ENCODE data around the gene CALML5. TPM values are rescaled to one million over a fixed set of nuclear protein-coding genes. Genes with fewer than 3 reads are reported as not detected.

Gene CALML5
- total RNA-seq, 2 donors from 2014 or later, result 0.46 to 10.5 TPM

DNA sequence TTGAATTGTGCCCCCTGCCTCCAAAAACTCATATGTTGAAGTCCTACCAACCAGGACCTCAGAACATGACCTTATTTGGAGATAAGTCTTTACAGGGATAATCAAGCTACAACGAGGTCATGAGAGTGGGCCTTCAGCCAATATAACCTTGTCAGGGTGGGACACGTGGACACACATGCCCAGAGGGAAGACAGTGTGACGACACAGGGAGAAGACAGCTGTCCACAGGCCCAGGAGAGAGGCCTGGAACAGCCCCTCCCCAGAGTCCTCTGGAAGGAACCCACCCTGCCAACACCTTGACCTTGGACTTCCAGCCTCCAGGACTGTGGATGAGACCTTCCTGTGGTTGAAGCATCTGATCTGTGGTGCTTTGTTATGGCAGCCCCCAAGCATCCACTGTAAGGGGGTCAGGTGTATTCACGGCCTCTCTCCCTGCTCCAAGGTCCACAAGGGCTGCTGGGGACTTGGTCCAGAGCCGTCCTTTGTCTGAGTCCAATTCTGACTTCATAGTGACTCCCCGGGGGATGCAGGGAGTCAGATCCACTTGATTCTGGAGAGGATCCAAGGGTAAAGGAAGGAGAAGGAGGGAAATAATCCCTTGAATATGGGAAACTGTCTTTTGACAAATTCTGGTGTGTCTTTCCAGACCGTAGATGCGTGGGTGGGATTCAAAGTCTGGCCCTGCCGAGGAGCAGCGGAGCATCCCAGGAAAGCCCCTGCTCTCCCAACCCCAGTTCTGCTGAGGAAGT is 32.4 kb upstream of the CALML5 start:
- Histone ChIP-seq H3K4me3 (no peak overlapping the region), H3K9me3 (no peaks in the 10 kb centered on the region), H3K36me3 (no peaks in the 10 kb centered on the region), H3K4me1 (replicated peaks) (no peaks in the 10 kb centered on the region), H3K27ac (no peak overlapping the region), H3K27me3 (replicated peaks; ENCODE audit: insufficient read depth) (no peaks in the 10 kb centered on the region)
- no peak for DNase-seq (ENCODE audit: low spot score)
- WGBS, result 90% methylated on average over 10 of the region's 10 CpGs
- TF ChIP-seq, protein P1, sequence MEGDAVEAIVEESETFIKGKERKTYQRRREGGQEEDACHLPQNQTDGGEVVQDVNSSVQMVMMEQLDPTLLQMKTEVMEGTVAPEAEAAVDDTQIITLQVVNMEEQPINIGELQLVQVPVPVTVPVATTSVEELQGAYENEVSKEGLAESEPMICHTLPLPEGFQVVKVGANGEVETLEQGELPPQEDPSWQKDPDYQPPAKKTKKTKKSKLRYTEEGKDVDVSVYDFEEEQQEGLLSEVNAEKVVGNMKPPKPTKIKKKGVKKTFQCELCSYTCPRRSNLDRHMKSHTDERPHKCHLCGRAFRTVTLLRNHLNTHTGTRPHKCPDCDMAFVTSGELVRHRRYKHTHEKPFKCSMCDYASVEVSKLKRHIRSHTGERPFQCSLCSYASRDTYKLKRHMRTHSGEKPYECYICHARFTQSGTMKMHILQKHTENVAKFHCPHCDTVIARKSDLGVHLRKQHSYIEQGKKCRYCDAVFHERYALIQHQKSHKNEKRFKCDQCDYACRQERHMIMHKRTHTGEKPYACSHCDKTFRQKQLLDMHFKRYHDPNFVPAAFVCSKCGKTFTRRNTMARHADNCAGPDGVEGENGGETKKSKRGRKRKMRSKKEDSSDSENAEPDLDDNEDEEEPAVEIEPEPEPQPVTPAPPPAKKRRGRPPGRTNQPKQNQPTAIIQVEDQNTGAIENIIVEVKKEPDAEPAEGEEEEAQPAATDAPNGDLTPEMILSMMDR (IDR thresholded peaks at IDR 0.05), result no peak
- TF ChIP-seq POLR2A (IDR thresholded peaks at IDR 0.05) (no peak), POLR2AphosphoS5 (IDR thresholded peaks at IDR 0.05) (no peak)
- intact Hi-C loops (cut with DNase I), result loop anchor here (5.0 to 10.0 kb wide), 2 partner anchors 84 to 283 kb away; partner anchors contain the start of gene GDI2

DNA sequence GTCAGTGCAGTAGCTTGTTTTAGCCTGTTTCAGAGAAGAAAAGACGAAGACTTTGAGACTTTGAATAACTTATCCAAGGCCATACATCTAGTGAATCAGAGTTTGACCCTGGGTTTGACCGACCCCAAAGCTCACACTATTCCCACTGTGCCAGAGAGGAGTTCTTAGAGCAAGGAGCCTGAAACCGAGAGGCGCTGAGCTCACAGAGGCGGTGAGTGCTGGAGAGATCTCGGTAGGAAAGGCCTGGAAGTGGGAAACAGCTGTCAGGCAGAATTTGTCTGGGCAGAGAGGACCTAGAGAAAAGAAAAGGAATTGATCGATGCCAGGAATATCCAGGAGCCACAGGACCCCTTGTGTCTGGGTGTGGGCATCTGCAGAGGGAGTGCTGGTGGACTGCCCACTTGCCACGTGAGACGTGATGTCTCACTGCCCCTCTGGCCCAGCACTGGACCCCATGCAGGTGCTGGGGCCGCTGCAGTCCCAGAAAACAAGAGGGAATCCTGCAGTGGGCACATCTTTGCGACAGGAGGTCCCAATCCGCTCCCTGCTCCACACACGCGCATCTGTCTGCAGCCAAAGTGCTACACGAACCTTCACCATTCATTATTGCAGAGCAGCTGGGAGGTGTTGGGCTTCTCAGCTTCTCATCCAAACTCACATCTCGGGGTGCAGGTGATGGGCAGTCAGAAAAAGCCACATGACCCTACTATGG is 31.6 kb upstream of the CALML5 start:
- H3K27ac ChIP-seq, result no peak overlapping the region
- WGBS, result 91% methylated on average over 16 of the region's 16 CpGs
- intact Hi-C loops (cut with DNase I), result loop anchor here (5.0 to 10.0 kb wide), 2 partner anchors 84 to 284 kb away; partner anchors contain the start of gene GDI2

DNA sequence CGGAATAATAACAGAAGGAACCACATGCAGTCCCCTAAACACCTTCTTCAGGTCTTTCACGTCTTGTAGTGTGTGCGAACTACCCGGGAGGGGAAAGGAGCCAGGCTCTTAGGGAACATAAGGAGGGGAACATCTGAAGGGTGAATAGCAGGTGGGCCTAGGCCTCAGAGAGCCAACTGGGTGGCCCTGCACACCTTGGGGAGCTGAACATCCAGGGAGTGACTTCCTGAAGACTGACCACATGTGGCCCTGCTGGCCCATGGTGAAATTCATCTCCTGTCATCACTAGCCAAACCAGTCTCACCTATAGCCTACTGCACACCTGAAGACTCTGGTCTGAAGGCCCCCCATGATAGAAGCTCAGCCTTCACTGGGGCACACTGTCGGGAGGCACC is 31.0 kb upstream of the CALML5 start:
- no peak for DNase-seq (ENCODE audit: low spot score)
- H3K27me3 ChIP-seq (replicated peaks; ENCODE audit: insufficient read depth), result no peaks in the 10 kb centered on the region
- no peaks in the 10 kb centered on the region for H3K4me1 ChIP-seq (replicated peaks)
- TF ChIP-seq POLR2A (IDR thresholded peaks at IDR 0.05), result no peak
- no peak for TF ChIP-seq POLR2AphosphoS5 (IDR thresholded peaks at IDR 0.05)
- TF ChIP-seq, protein P1 (IDR thresholded peaks at IDR 0.05), result no peak
- 84% methylated on average over 5 of the region's 5 CpGs for WGBS
- intact Hi-C loops (cut with DNase I), result loop anchor here (5.0 to 10.0 kb wide), 2 partner anchors 83 to 284 kb away; partner anchors contain the start of gene GDI2
- no peak overlapping the region for H3K4me3 ChIP-seq
- no peaks in the 10 kb centered on the region for H3K9me3 ChIP-seq
- H3K36me3 ChIP-seq, result no peaks in the 10 kb centered on the region
- peak overlapping the region in 1 of 2 donors; percentile 26 for H3K27ac ChIP-seq

More for the DNA sequence above, 31.6 kb upstream of the CALML5 start:
- no peaks in the 10 kb centered on the region for H3K27me3 ChIP-seq (replicated peaks; ENCODE audit: insufficient read depth)
- no peaks in the 10 kb centered on the region for H3K9me3 ChIP-seq
- TF ChIP-seq POLR2AphosphoS5 (IDR thresholded peaks at IDR 0.05) (no peak), POLR2A (IDR thresholded peaks at IDR 0.05) (no peak)
- TF ChIP-seq, protein P1 (IDR thresholded peaks at IDR 0.05), result no peak
- no peaks in the 10 kb centered on the region for H3K36me3 ChIP-seq
- no peaks in the 10 kb centered on the region for H3K4me1 ChIP-seq (replicated peaks)
- no peak overlapping the region for H3K4me3 ChIP-seq
- DNase-seq (ENCODE audit: low spot score), result no peak

DNA sequence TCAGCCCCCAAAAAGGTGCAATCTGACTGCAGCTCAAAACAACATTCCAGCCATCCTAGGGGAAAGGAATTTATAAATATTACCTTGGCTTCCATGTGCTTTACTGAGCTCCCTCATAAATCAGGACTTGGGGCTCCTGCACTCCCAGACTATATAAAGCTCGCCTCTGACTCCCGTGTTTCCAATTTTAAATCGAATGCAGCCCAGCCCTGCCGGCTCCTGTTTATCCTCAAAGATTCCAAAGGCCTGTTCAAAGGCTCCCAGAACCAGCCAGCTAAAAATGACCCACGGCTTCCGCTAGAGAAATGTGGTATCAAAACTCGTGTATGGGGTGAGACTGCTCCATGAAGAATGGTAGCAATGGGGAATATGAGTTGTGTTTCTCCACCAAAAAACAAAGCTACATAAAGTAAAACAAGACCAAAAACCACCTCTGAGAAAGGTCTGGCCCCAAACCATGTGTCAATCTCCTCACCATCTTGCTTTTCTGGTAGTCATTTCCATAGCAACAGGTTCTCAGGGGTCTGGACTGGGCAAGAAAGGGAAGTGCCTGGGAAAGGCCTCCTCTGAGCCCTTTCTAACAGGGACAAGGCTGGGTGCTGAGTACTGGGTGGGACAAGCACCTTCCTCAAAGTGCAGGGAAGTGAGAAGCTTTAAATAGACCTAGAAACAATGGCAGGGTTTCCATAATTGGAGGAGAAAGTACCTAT is 30.5 kb upstream of the CALML5 start:
- H3K9me3 ChIP-seq, result no peaks in the 10 kb centered on the region
- DNase-seq (ENCODE audit: low spot score), result no peak
- no peaks in the 10 kb centered on the region for H3K4me1 ChIP-seq (replicated peaks)
- no peak overlapping the region for H3K4me3 ChIP-seq
- TF ChIP-seq, protein P1 (IDR thresholded peaks at IDR 0.05), result no peak
- no peaks in the 10 kb centered on the region for H3K27me3 ChIP-seq (replicated peaks; ENCODE audit: insufficient read depth)
- 64% methylated on average over 7 of the region's 7 CpGs for WGBS
- H3K27ac ChIP-seq, result peak overlapping the region in 1 of 2 donors; percentile 26
- no peaks in the 10 kb centered on the region for H3K36me3 ChIP-seq
- intact Hi-C loops (cut with DNase I), result loop anchor here (5.0 to 10.0 kb wide), 3 partner anchors 83 to 285 kb away; partner anchors contain the start of gene GDI2

Data from prostate gland (tissue), 2 donors.